Psoas muscle (tissue), 8 donors: Measurements from ENCODE around the gene BRWD1. TPM values are rescaled to one million over a fixed set of nuclear protein-coding genes. Genes with fewer than 3 reads are reported as not detected.

Source experiments
- ATAC-seq, 4 donors: fragments of 200-7000 bp; cut with Tn5 transposase; one replicate each; pipeline ENCODE4 v1.9.1; 2020; ENCODE audit warnings: moderate library complexity in 3 of 4, mild to moderate bottlenecking in 2 of 4
- DNase-seq, 2 donors: peaks; one replicate each; pipeline ENCODE4 v3.0.0-alpha.2; 2020
- H3K27ac ChIP-seq: fragments of 200-600 bp; one replicate; pipeline ENCODE4 v1.8.0; 2022
- H3K27me3 ChIP-seq, 3 donors: fragments of 200-600 bp in 1 of 3; one replicate each; pipeline versions ENCODE4 v1.6.1 to v1.8.0; 2013 to 2022; ENCODE audit warnings: low read length in 2 of 3, mild to moderate bottlenecking in 2 of 3, moderate library complexity in 1 of 3; ENCODE audit not compliant: insufficient read depth in 3 of 3
- H3K36me3 ChIP-seq, 2 donors: fragments of 200-600 bp in 1 of 2; one replicate each; pipeline versions ENCODE4 v1.6.1 to v1.8.0; 2013 to 2022; ENCODE audit warnings: low read depth in 1 of 2, mild to moderate bottlenecking in 1 of 2, moderate library complexity in 1 of 2; ENCODE audit not compliant: insufficient read depth in 1 of 2
- H3K4me1 ChIP-seq: fragments of 200-600 bp; one replicate; pipeline ENCODE4 v1.8.0; 2022
- H3K4me3 ChIP-seq: fragments of 200-600 bp; one replicate; pipeline ENCODE4 v1.8.0; 2022; ENCODE audit warnings: mild to moderate bottlenecking
- H3K9me3 ChIP-seq: fragments of 200-600 bp; one replicate; pipeline ENCODE4 v1.8.0; 2022
- WGBS, 3 donors: extraction: QIAGEN DNeasy Blood & Tissue Kit; methylation state at CpG; one replicate each; pipeline versions ENCODE4 v1.1.6 to v1.1.7; 2013; 5-methylcytosine and 5-hydroxymethylcytosine counted together
- intact Hi-C, 2 donors: fragments of 100-400 bp; cut with DNase I; formaldehyde crosslinking; loops; one replicate each; pipeline versions ENCODE4 v1.11.0 to v1.14.2; 2022
- polyA plus RNA-seq, 3 donors: library from polyadenylated mRNA; stranded (reverse); fragments of 200-250 nt; gene quantifications; one replicate each; pipeline ENCODE4 v1.2.3, GENCODE V29; 2013
- total RNA-seq, 4 donors: library from RNA; stranded (reverse); fragmentation: NEBNext Ultra II Directional in 2 of 4; extraction: Animal tissue kit (Norgen Biotek cat#: 25700) in 2 of 4; gene quantifications; one replicate each; pipeline versions ENCODE4 v1.2.1 to v1.2.4, GENCODE V29; 2021 to 2023
- TF ChIP-seq, protein P1 (sequence below): fragments of 200-600 bp; IDR thresholded peaks from one replicate; pipeline ENCODE4 v1.8.0; 2022; ENCODE audit warnings: antibody characterized with exemption
- donor health status: healthy with polysubstance abuse.
- donor health status: DM: no; HTN: no; CAD: no; lungs with moderate emphysema.
- donor health status: Bipolar disorder and iron deficiency.
- donor health status: healthy.
- donor health status: DM: yes; HTN: yes; CAD: no.
- donor health status: DM: no; HTN: no; CAD: no.
- donor health status: DM: no; HTN: no; CAD: no.
- donor health status: DM: yes; HTN: yes; CAD: no.

The BRWD1 gene
- total and polyA plus RNA-seq, 7 donors: 12.6 to 33.0 (median 30.2) TPM

GRCh38 chr21:39238275-39238674, 75.2 kb downstream of the BRWD1 start:
- no peaks in the 10 kb centered on the region for H3K27me3 ChIP-seq
- 90 to 100% (median 93%) methylated on average over 1 of the region's 1 CpG for WGBS, 3 donors
- intact Hi-C loops: no loop called here
- DNase-seq (no peak), ATAC-seq (no peak)
- no peaks in the 10 kb centered on the region for H3K4me1 ChIP-seq
- TF ChIP-seq, protein P1, sequence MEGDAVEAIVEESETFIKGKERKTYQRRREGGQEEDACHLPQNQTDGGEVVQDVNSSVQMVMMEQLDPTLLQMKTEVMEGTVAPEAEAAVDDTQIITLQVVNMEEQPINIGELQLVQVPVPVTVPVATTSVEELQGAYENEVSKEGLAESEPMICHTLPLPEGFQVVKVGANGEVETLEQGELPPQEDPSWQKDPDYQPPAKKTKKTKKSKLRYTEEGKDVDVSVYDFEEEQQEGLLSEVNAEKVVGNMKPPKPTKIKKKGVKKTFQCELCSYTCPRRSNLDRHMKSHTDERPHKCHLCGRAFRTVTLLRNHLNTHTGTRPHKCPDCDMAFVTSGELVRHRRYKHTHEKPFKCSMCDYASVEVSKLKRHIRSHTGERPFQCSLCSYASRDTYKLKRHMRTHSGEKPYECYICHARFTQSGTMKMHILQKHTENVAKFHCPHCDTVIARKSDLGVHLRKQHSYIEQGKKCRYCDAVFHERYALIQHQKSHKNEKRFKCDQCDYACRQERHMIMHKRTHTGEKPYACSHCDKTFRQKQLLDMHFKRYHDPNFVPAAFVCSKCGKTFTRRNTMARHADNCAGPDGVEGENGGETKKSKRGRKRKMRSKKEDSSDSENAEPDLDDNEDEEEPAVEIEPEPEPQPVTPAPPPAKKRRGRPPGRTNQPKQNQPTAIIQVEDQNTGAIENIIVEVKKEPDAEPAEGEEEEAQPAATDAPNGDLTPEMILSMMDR: no peak
- no peaks in the 10 kb centered on the region for H3K9me3 ChIP-seq
- H3K4me3 ChIP-seq: no peak overlapping the region
- peaks cover 0 to 90% of the 10 kb centered on the region in 2 donors for H3K36me3 ChIP-seq
- H3K27ac ChIP-seq: no peak overlapping the region

GRCh38 chr21:39232861-39233291, 80.6 kb downstream of the BRWD1 start:
- ATAC-seq (peak in 2 of 4 donors; percentile 62 to 78), DNase-seq (no peak)
- H3K27ac ChIP-seq: no peak overlapping the region
- intact Hi-C loops: no loop called here
- H3K27me3 ChIP-seq: no peaks in the 10 kb centered on the region
- H3K36me3 ChIP-seq: peaks cover 0 to 97% of the 10 kb centered on the region in 2 donors
- no peaks in the 10 kb centered on the region for H3K4me1 ChIP-seq
- H3K4me3 ChIP-seq: no peak overlapping the region
- H3K9me3 ChIP-seq: no peaks in the 10 kb centered on the region
- 70 to 83% (median 77%) methylated on average over 3 of the region's 3 CpGs for WGBS, 3 donors
- TF ChIP-seq, protein P1: no peak

- intact Hi-C loops: no loop called here
- 98 to 99% (median 99%) methylated on average over 3 of the region's 3 CpGs for WGBS, 3 donors
- Histone ChIP-seq H3K4me3 (no peak overlapping the region), H3K36me3 (peaks cover 0 to 95% of the 10 kb centered on the region in 2 donors), H3K9me3 (no peaks in the 10 kb centered on the region), H3K27me3 (no peaks in the 10 kb centered on the region), H3K4me1 (no peaks in the 10 kb centered on the region), H3K27ac (no peak overlapping the region)
- DNase-seq: no peak
- TF ChIP-seq, protein P1: no peak
- ATAC-seq: no peak
These were observed 88.5 kb downstream of the BRWD1 start for GRCh38 chr21:39224930-39225329.

- TF ChIP-seq, protein P1: no peak
- peaks cover 3 to 96% of the 10 kb centered on the region in 2 donors for H3K36me3 ChIP-seq
- ATAC-seq (peak in 1 of 4 donors; percentile 36), DNase-seq (no peak)
- H3K27me3 ChIP-seq: no peaks in the 10 kb centered on the region
- no peak overlapping the region for H3K27ac ChIP-seq
- no peak overlapping the region for H3K4me3 ChIP-seq
- WGBS, 3 donors: 78 to 87% (median 83%) methylated on average over 3 of the region's 3 CpGs
- no peaks in the 10 kb centered on the region for H3K4me1 ChIP-seq
- no peaks in the 10 kb centered on the region for H3K9me3 ChIP-seq
- intact Hi-C loops: no loop called here
These were observed 91.4 kb downstream of the BRWD1 start for GRCh38 chr21:39221997-39222486.
